ENCODE data around the gene RWDD3. TPM values are rescaled to one million over a fixed set of nuclear protein-coding genes. Genes with fewer than 3 reads are reported as not detected.

The RWDD3 gene
- total and polyA plus RNA-seq, 2 donors (not counting 3 experiments of a cell fraction or from before 2014, with no cell fraction given), result 9.3 to 12.1 TPM

DNA sequence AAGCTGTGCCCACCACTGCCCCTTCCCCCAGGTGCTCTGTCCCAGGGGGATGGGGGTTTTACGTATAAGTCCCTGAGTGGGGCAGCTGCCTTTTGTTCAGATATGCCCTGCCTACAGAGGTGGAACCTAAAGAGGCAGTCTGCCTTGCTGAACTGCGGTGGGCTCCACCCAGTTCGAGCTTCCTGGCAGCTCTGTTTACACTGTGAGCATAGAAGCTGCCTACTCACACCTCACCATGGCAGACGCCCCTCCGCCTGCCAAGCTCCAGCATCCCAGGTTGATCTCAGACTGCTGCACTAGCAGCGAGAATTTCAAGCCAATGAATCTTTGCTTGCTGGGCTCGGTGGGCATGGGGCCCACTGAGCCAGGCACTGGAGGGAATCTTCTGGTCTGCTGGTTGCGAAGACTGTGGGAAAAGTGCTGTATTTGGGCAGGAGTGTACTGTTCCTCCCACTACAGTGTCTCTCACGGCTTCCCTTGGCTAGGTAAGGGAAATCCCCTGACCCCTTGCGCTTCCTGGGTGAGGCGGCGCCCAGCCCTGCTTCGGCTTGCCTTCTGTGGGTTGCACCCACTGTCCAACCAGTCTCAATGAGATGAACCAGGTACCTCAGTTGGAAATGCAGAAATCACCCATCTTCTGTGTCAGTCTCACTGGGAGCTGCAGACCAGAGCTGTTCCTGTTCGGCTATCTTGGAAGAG is 17.6 kb upstream of the RWDD3 start:
- TF ChIP-seq, protein P1, sequence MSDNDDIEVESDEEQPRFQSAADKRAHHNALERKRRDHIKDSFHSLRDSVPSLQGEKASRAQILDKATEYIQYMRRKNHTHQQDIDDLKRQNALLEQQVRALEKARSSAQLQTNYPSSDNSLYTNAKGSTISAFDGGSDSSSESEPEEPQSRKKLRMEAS (IDR thresholded peaks at IDR 0.05; ENCODE audit: insufficient read depth, insufficient read length), result no peak
- TF ChIP-seq MYC (IDR thresholded peaks at IDR 0.05; ENCODE audit: low read depth, low read length) (no peak), EZH2 (IDR thresholded peaks at IDR 0.05; ENCODE audit: borderline replicate concordance, low read depth, low read length, severe bottlenecking) (no peak), JUN (IDR thresholded peaks at IDR 0.05; ENCODE audit: borderline replicate concordance, insufficient read depth, insufficient read length, low read depth) (no peak), GATA2 (IDR thresholded peaks at IDR 0.05; ENCODE audit: insufficient read depth, insufficient read length, low read depth, low read length) (no peak), FOS (IDR thresholded peaks at IDR 0.05; ENCODE audit: borderline replicate concordance, insufficient read depth, low read length) (no peak), POLR2A (IDR thresholded peaks at IDR 0.05; ENCODE audit: low read depth, low read length) (no peak), POLR2AphosphoS5 (IDR thresholded peaks at IDR 0.05; ENCODE audit: insufficient read depth, low read depth, low read length) (no peak)
- TF ChIP-seq, protein P2, sequence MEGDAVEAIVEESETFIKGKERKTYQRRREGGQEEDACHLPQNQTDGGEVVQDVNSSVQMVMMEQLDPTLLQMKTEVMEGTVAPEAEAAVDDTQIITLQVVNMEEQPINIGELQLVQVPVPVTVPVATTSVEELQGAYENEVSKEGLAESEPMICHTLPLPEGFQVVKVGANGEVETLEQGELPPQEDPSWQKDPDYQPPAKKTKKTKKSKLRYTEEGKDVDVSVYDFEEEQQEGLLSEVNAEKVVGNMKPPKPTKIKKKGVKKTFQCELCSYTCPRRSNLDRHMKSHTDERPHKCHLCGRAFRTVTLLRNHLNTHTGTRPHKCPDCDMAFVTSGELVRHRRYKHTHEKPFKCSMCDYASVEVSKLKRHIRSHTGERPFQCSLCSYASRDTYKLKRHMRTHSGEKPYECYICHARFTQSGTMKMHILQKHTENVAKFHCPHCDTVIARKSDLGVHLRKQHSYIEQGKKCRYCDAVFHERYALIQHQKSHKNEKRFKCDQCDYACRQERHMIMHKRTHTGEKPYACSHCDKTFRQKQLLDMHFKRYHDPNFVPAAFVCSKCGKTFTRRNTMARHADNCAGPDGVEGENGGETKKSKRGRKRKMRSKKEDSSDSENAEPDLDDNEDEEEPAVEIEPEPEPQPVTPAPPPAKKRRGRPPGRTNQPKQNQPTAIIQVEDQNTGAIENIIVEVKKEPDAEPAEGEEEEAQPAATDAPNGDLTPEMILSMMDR (IDR thresholded peaks at IDR 0.05; ENCODE audit: extremely low read depth in 1 of 2, insufficient read depth in 1 of 2, low read depth in 1 of 2, low read length in 2 of 2), result no peak
- Histone ChIP-seq H3K9ac (replicated peaks; ENCODE audit: extremely low read depth, insufficient read depth, low read length) (no peak overlapping the region), H3K79me2 (ENCODE audit: control insufficient read depth, insufficient read depth, low read length) (no peaks in the 10 kb centered on the region), H3K4me2 (ENCODE audit: insufficient read depth, low read length) (no peak overlapping the region), H3K9me1 (replicated peaks; ENCODE audit: control insufficient read depth, extremely low read depth, insufficient read depth, low read length) (no peaks in the 10 kb centered on the region), H3K27ac (ENCODE audit: insufficient read depth, low read depth, low read length) (no peak overlapping the region), H2AFZ (ENCODE audit: low read depth, low read length) (no peak overlapping the region), H3K9me3 (replicated peaks; ENCODE audit: control insufficient read depth, insufficient read depth, low read length) (no peaks in the 10 kb centered on the region), H3K36me3 (ENCODE audit: control insufficient read depth in 2 of 2, extremely low read depth in 1 of 2, insufficient read depth in 2 of 2, low read length in 2 of 2) (no peaks in the 10 kb centered on the region), H3K4me1 (ENCODE audit: control insufficient read depth, extremely low read depth, insufficient read depth, low read length) (no peaks in the 10 kb centered on the region), H4K20me1 (replicated peaks; ENCODE audit: control insufficient read depth, extremely low read depth, insufficient read depth, low read length) (no peaks in the 10 kb centered on the region), H3K4me3 (replicated peaks in 1 of 3; ENCODE audit: insufficient read depth in 1 of 3, low read depth in 1 of 3, low read length in 3 of 3) (no peak overlapping the region), H3K27me3 (ENCODE audit: control insufficient read depth in 2 of 2, insufficient read depth in 2 of 2, low read length in 2 of 2) (peaks cover 0 to 2% of the 10 kb centered on the region in 2 experiments)
- dilution Hi-C loops (cut with MboI; ENCODE audit: extremely low pct_ligation_motif_present, low sequenced_read_pairs), result no loop called here
- ChIA-PET CTCF (interaction anchor here (1.3 kb wide), 1 partner anchor 20 kb away, joined by 3 read pairs; no protein-coding TSS in a partner anchor), POLR2A (no interaction called here)
- intact Hi-C loops (cut with micrococcal nuclease), result no loop called here
- no TSS peak for BruUV-seq (replicated peaks)
- FAIRE-seq (no peak), DNase-seq (ENCODE audit: low read depth, low spot score) (no peak)
